Adipocyte (in vitro differentiated cells): ENCODE results near the gene ADAMTS3.

Source experiments
- DNase-seq: peaks from one replicate; pipeline ENCODE4 v3.0.0-alpha.2; 2015; ENCODE audit warnings: low read depth
- H3K27me3 ChIP-seq: replicated peaks from 2 replicates; pipeline ENCODE4 v1.7.0; 2013; ENCODE audit warnings: mild to moderate bottlenecking, low read length, moderate library complexity; ENCODE audit not compliant: control insufficient read depth, insufficient read depth
- H3K36me3 ChIP-seq: 2 replicates; pipeline ENCODE4 v1.7.0; 2013; ENCODE audit warnings: low read length, mild to moderate bottlenecking, moderate library complexity; ENCODE audit not compliant: control insufficient read depth, insufficient read depth, severe bottlenecking
- H3K4me1 ChIP-seq: 2 replicates; pipeline ENCODE4 v1.7.0; 2013; ENCODE audit warnings: mild to moderate bottlenecking, low read length, moderate library complexity; ENCODE audit not compliant: control insufficient read depth, insufficient read depth
- H3K4me3 ChIP-seq: 2 replicates; pipeline ENCODE4 v1.7.0; 2013; ENCODE audit warnings: mild to moderate bottlenecking, low read length, moderate library complexity
- H3K9ac ChIP-seq: 2 replicates; pipeline ENCODE4 v1.7.0; 2013; ENCODE audit warnings: mild to moderate bottlenecking, low read length, moderate library complexity
- H3K9me3 ChIP-seq: 2 replicates; pipeline ENCODE4 v1.7.0; 2013; ENCODE audit warnings: mild to moderate bottlenecking, low read length, moderate library complexity; ENCODE audit not compliant: control insufficient read depth

Gene ADAMTS3

DNA sequence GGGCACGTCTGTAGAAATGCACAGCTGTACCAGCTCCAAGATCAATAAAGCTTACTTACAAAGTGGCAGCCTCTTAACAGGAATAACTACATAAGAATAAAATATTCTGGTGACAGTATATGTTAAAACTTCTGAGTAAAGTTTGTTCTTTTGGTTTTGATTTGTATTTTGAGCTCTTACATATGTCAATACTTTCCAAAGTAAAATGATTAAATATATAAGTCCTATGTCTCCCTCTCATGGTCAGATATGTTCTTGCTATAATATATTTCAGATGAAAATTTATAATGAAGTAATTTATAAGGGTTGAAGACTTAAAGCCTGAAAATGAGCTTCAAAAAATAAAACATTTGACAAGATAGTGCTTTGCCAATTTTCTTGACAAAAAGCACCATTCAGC is 282.8 kb downstream of the ADAMTS3 start:
- peak; percentile 69 for DNase-seq
- Histone ChIP-seq H3K27me3 (no peaks in the 10 kb centered on the region), H3K9me3 (no peaks in the 10 kb centered on the region), H3K9ac (no peak overlapping the region), H3K36me3 (no peaks in the 10 kb centered on the region), H3K4me1 (no peaks in the 10 kb centered on the region), H3K4me3 (no peak overlapping the region)

DNA sequence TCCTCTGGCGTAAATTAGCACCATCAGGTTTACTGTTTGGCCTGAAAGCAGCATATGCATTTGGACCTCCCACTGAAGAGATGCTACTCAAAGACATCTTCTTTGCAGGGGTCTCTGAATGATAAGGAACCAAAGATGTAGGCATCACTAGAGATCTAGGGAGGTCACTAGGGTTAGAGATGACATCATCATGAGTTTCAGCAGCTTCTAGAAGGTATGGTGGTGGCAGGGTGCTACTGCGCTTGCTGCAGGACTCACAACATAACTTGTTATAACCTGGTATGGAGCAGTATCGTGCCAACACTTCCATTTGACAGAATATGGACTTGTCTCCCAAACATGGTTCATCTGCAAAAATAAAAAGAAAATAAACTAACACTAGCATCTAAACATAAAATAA is 285.7 kb downstream of the ADAMTS3 start:
- Histone ChIP-seq H3K4me3 (no peak overlapping the region), H3K9me3 (no peaks in the 10 kb centered on the region), H3K4me1 (no peaks in the 10 kb centered on the region), H3K27me3 (no peaks in the 10 kb centered on the region), H3K9ac (no peak overlapping the region), H3K36me3 (no peaks in the 10 kb centered on the region)
- DNase-seq, result no peak

DNA sequence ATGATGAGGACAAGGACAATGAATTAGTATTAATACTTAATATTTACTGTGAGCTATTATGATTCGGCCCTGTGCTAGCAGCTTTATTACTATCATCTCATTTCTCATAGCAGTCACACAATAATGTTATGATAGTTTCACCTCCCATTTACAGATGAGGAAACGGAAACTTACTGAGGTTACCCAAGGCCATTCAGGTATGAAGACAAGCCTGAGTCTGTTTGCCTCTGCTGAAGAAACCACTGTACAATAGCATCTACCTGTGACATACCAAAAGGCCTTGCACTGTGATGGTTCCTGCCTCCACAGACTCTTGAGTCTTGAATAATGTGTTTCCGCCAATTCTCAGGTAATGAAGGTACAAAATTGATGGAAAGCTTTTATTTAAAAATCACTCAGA is 288.8 kb downstream of the ADAMTS3 start:
- Histone ChIP-seq H3K27me3 (no peaks in the 10 kb centered on the region), H3K4me1 (no peaks in the 10 kb centered on the region), H3K36me3 (no peaks in the 10 kb centered on the region), H3K4me3 (no peak overlapping the region), H3K9ac (no peak overlapping the region), H3K9me3 (no peaks in the 10 kb centered on the region)
- DNase-seq, result no peak

DNA sequence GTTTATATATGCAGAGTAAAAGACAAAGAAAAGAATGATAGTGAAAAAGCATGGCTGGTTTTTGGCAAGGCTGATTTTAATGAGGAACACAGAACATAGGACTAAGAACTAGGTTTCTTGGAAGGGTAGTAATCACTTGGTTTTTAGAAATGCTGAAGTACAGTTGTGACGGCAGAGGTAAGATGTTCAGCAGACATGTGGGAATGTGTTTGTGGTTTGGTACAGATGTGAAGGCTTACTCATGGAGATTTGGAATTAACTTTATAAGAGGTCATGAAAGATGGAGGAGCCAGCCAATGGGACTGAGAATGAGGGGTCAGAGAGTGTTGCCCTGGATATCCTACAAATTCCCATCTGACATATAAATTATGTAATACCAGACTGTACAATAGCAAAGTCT is 293.6 kb downstream of the ADAMTS3 start:
- no peak for DNase-seq
- no peaks in the 10 kb centered on the region for H3K27me3 ChIP-seq
- no peak overlapping the region for H3K9ac ChIP-seq
- H3K36me3 ChIP-seq, result no peaks in the 10 kb centered on the region
- H3K4me3 ChIP-seq, result no peak overlapping the region
- peaks cover 5% of the 10 kb centered on the region for H3K9me3 ChIP-seq
- H3K4me1 ChIP-seq, result no peaks in the 10 kb centered on the region

DNA sequence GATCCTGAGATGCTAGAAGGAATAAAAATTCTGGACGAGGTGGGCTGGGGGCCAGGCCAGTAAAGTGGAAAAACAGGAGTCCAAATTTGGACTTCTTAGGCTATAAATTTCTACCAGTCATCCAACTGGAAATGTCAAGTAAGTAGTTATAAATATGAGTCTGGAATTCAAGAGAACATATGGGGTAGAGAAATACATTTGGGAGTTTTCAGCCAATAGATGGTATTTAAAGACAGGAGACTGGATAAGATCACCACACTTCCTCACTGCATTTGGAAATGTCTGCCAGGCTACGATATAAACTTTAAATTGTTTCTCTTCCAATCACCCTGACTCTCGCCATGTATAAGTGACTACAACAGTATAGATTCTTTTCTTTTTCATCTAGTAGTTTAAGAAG is 294.8 kb downstream of the ADAMTS3 start:
- H3K36me3 ChIP-seq, result no peaks in the 10 kb centered on the region
- H3K27me3 ChIP-seq, result no peaks in the 10 kb centered on the region
- H3K4me1 ChIP-seq, result no peaks in the 10 kb centered on the region
- H3K4me3 ChIP-seq, result no peak overlapping the region
- H3K9ac ChIP-seq, result no peak overlapping the region
- no peak for DNase-seq
- H3K9me3 ChIP-seq, result peaks cover 5% of the 10 kb centered on the region

DNA sequence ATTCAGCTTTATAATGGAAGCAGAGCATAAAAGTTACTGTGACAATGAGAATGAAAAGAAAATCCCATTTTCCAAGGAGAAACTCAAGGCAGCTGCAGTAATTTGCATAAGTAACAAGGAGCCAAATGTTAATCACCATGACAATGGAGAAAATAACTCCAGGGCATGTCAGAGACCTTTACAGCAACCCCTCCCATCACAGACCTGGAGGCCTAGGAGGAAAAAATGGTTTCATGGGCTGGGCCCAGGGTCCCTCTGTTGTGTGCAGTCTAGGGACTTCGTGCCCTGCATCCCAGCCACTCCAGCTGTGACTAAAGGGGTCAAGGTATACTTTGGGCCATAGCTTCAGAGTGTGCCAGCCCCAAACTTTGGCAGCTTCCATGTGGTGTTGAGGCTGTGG is 313.8 kb downstream of the ADAMTS3 start:
- no peak overlapping the region for H3K4me3 ChIP-seq
- no peaks in the 10 kb centered on the region for H3K4me1 ChIP-seq
- no peaks in the 10 kb centered on the region for H3K36me3 ChIP-seq
- H3K9ac ChIP-seq, result no peak overlapping the region
- no peaks in the 10 kb centered on the region for H3K27me3 ChIP-seq
- H3K9me3 ChIP-seq, result peaks cover 8% of the 10 kb centered on the region
- no peak for DNase-seq

DNA sequence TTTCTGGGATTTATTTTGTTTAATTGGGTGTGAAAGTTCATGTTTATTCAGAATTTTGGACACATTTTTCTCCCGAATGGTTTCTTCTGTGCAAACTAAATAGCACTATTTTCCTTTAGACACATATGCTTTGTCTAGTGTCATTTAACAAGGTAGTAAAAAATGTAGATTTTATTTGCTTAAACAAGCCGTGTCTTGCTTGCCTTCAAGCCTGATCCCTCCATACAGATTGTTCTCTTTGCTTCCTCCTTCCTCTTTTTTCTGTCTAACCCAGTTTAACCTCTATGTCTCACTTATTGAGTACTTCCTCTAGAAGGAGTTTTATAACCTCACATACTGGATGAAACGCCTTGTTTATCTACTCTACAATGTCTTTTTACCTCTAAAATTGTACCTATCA is 325.4 kb downstream of the ADAMTS3 start:
- no peak for DNase-seq
- H3K36me3 ChIP-seq, result no peaks in the 10 kb centered on the region
- H3K4me3 ChIP-seq, result no peak overlapping the region

DNA sequence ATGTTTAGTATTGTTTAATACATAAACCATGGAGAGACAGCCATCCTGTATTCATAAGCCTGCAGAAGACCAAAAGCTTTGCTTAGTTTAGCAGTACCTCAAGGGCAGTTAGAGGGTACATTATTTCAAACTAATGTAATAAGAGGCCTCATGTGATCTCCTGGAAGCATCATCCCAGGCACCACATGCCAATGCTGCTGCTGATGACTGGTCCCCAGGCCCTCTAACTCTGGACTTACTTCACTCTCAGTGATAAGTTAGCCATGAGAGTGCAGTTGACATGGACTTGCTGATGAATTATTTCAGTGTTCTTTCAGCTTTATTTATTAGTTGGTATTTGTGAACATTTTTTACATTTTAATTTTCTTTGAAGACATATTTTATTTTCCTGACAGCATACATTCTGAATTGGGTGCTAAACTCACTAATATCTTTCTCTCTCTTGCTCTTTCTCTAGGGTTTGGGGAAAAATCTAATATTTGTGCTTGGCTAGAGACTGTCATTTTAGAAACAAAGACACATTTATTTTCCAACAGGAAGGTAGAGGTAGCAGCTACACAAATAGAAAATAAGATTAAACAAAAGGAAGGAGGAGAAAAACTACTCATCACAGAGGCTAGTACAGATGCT is 329.4 kb downstream of the ADAMTS3 start:
- no peaks in the 10 kb centered on the region for H3K4me1 ChIP-seq
- H3K27me3 ChIP-seq, result no peaks in the 10 kb centered on the region
- DNase-seq, result no peak
- no peaks in the 10 kb centered on the region for H3K9me3 ChIP-seq
- H3K4me3 ChIP-seq, result no peak overlapping the region
- H3K9ac ChIP-seq, result no peak overlapping the region
- H3K36me3 ChIP-seq, result no peaks in the 10 kb centered on the region

More for the DNA sequence above, 325.4 kb downstream of the ADAMTS3 start:
- Histone ChIP-seq H3K9me3 (no peaks in the 10 kb centered on the region), H3K27me3 (no peaks in the 10 kb centered on the region), H3K4me1 (no peaks in the 10 kb centered on the region), H3K9ac (no peak overlapping the region)
